Mucosa of gallbladder (tissue), 1 donor: ENCODE data around the gene TSPAN32. TPM values are rescaled to one million over a fixed set of nuclear protein-coding genes. Genes with fewer than 3 reads are reported as not detected.
"Not testable (repeated sequence)": the region's sequence is repeated elsewhere in the genome, so short reads cannot be mapped to it uniquely, and the experiment has no call there.

Experiments
- DNase-seq: peaks from one replicate; pipeline ENCODE4 v3.0.0-alpha.2; 2020; ENCODE audit warnings: low spot score
- total RNA-seq: library from RNA; stranded (reverse); gene quantifications from one replicate; pipeline ENCODE4 v1.2.1, GENCODE V29; 2021
- donor health status: DM: no; HTN: no; CAD: no.

The TSPAN32 gene
- total RNA-seq, 1 donor from 2014 or later, result 1.1 TPM

DNA sequence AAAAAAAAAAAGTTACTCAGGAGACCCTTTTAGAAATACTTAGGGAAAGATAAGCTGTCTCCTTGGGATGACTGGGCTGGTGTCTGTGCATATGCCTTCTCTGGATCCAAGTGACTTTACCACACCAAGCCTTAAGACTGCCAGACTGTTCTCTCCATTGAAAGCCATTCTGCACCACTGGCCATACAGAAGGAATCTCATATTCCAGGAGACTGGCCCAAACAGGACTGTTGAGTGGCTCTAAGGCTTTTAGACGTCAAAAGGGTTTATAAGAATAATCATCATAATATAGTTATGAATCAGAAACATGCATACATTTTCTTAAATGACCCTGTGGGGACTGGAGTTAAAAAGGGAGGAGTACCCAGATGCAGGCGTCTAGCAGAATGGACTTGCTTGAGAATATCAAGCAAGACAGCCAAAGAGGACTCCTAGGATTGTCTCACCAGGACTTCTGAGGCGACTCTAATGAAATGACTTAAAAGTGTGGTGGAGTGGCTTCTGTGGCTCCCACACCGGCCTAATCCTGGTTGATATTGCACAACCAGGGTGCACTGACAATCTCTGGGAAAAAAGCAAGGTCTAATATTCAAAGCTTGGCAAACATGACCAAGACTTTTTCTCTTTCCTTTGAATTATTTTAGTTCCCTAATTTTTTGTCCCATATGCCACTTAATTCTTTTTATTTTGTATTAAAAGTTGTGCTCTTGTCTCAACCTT lies 31.8 kb downstream of the TSPAN32 start:
- not testable (repeated sequence) for DNase-seq

GRCh38 chr11:2335286-2335685 lies 33.5 kb downstream of the TSPAN32 start:
- not testable (repeated sequence) for DNase-seq

GRCh38 chr11:2338760-2339159 lies 36.9 kb downstream of the TSPAN32 start:
- DNase-seq, result not testable (repeated sequence)

GRCh38 chr11:2342557-2342956 lies 40.7 kb downstream of the TSPAN32 start:
- no peak for DNase-seq

DNA sequence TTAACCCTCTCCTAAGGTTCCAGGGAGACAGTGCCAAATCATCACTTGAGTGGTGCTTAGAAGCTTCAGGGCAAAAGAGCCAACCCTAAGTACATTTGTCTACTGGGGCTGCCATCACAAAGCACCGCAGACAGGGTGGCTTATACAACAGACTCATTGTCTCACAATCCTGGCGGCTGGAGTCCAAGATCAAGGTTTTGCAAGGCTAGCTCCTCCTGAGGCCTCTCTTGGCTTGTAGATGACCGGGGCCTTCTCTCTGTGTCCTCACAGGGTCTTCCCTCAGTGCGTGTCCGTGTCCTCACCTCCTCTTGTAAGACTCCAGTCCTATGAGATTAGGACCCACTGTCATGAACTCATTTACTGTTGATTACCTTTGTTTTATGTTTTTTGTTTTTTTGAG lies 41.2 kb downstream of the TSPAN32 start:
- DNase-seq, result no peak

GRCh38 chr11:2343502-2343901 lies 41.7 kb downstream of the TSPAN32 start:
- DNase-seq, result no peak

- no peak for DNase-seq
Measured at GRCh38 chr11:2345050-2345449, 43.2 kb downstream of the TSPAN32 start.

- DNase-seq, result no peak
Measured at GRCh38 chr11:2346014-2346413, 44.2 kb downstream of the TSPAN32 start.

DNA sequence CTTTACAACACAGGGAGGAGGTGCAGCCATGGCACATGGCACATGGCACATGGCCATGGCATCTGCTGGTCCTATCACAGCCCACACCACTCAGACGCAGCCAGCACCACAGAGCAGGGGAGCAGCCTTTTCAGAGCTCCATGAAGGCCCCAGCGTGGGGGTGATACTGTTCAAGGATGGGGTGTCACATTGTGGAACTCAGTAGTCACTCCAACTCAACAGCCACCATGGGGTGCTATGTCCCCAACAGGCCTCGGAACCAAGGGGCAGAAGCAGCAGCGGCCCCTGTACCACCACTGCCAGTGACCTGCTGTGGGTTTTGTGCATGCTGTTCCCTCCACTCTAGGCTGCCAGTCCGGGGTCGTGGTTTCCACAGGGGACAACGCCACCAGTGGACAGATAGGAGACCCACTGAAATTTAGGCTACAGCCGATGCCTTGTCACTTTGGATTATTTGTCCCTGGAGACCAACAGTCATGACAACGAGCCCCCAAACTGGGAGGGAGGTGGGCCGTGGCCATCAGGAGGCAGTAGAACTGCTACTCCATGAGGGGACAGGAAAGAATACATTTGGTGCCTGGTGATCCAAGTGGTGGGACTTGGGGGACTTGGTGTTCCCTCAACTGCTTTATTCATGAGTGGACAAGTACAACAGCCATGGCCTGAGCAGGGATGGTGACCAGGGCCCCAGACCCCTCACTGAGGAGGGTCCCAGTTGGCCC lies 44.9 kb downstream of the TSPAN32 start:
- no peak for DNase-seq

- DNase-seq, result no peak
Measured at GRCh38 chr11:2347308-2347830, 45.6 kb downstream of the TSPAN32 start.

- no peak for DNase-seq
Measured at GRCh38 chr11:2348986-2349385, 47.2 kb downstream of the TSPAN32 start.

DNA sequence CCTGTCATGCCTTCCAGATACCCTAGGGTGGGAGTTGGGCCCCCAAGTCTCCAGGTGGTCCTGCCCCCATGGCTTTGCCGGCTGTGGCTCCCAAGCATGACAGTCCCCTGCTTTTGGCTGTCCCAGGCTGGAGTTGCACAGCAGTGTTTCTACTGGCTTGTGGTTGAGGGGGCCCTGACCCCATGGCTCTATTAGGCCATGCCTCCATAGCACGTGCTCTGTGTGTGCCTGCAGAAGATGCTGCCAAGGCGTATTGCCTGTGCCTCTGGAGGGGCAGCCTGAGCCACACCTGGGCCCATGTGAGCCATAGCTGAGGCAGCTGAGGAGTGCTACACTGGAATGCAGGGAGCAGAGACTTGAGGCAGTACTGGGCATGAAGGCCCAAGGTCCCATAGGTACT lies 49.9 kb downstream of the TSPAN32 start:
- DNase-seq, result no peak

GRCh38 chr11:2352420-2352819 lies 50.6 kb downstream of the TSPAN32 start:
- DNase-seq, result no peak

DNA sequence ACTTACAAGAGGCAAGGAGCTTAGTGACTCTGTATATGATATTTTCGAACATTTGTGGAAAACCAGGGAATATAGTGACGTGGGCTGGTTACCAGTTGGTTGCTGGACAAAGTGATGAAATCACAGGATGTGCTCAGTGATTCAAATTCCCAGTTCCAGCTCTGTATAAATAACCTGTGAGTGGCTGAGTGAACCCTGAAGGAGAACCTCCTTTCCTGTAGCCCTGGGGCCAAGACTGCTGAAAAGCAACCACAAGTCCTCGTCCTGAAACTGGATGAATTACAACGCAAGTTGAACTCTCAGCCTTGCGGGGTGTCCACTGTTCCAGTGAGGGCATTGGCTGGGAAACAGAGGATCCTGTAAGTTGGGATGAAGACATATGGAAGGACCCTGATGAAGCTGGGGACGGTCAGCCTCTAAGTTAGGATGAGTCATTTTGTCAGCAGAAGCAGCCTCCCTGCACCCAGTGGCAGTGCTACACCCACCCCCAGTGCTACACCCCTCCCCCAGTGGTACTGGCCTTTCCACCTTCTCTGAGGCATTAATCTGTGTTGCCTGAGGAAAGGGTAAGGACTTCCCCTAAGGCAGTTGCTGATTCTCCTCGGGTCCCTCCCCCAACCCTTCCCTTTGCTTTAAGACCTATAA lies 53.3 kb downstream of the TSPAN32 start:
- no peak for DNase-seq

GRCh38 chr11:2357246-2357645 lies 55.4 kb downstream of the TSPAN32 start:
- DNase-seq, result no peak

- not testable (repeated sequence) for DNase-seq
Measured at GRCh38 chr11:2357651-2358050, 55.8 kb downstream of the TSPAN32 start.

- DNase-seq, result no peak
Measured at GRCh38 chr11:2358754-2359442, 57.1 kb downstream of the TSPAN32 start.

GRCh38 chr11:2359557-2359956 lies 57.7 kb downstream of the TSPAN32 start:
- no peak for DNase-seq

GRCh38 chr11:2360081-2360642 lies 58.3 kb downstream of the TSPAN32 start:
- no peak for DNase-seq

DNA sequence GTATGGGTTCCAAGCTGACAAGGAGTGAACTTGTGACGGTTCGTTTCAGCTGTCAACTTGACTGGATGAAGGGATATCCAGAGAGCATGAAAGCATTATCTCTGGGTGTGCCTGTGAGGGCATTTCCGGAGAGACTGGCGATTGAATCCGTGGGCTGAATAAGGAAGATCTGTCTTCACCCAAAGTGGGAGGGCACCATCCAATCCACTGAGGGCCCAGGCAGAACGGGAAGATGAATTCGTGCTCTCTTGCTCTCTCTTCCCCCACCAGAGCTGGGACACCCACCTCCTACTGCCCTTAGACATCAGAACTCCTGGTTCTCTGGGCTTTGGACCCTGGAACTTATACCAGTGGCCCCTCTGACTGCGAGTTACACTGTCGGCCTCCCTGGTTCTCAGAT lies 59.8 kb downstream of the TSPAN32 start:
- no peak for DNase-seq

DNA sequence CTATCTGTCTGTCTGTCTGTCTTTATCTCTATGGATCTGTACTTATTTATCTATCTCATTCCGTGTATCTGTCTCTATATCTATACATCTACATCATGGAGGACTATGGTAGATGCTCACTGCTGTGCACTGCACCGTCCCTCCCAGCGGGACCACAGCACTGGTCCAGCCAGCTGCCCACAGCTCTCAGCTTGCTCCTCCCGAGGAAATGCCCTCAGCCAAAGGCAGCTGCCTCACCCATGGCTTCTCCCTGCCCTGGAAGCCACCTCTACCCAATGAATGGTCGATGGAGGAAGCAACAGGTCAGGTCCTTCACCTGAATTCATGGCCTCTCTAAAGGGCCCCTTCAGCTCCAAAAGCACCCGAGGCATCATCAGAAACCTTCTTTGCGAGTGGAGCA lies 60.6 kb downstream of the TSPAN32 start:
- no peak for DNase-seq

DNA sequence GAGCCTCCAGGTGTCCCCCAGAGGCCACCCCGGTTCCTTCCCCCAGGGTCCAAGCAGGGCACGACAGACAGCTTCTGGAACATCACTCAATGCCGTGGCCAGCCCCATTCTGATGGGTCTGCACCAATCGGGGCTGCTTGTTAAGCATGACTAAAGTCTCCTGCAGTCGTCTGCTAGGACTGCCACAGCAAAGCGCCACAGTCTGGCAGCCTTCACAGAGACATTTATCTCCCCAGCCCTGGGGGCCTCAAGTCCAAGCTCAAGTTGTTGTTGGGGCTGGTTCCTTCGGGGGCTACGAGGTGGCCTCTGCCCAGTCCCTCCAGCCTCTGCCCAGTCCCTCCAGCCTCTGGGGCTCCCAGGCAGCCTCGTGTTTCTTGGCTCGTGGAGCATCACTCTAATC lies 61.3 kb downstream of the TSPAN32 start:
- DNase-seq, result no peak
